IMR-90 (cell line): ENCODE results near the gene FSIP1.

ENCODE experiments used
- CEBPB ChIP-seq: IDR thresholded peaks from 2 replicates; pipeline ENCODE4 v1.6.1; 2012; ENCODE audit warnings: low read depth, low read length, improper control_type of control experiment
- CTCF ChIP-seq: conservative IDR thresholded peaks from 2 replicates; pipeline ENCODE4 v1.5.1; 2012; ENCODE audit warnings: mild to moderate bottlenecking, low read depth, low read length, improper control_type of control experiment
- MXI1 ChIP-seq: IDR thresholded peaks from 2 replicates; pipeline ENCODE4 v1.6.1; 2012; ENCODE audit warnings: low read depth, mild to moderate bottlenecking, low read length, moderate library complexity, borderline replicate concordance
- NFE2L2 ChIP-seq: fragments of 150-350 bp; IDR thresholded peaks from 2 replicates; pipeline ENCODE4 v1.6.1; 2016; ENCODE audit warnings: low read depth, mild to moderate bottlenecking, low read length
- POLR2A ChIP-seq: IDR thresholded peaks from 2 replicates; pipeline ENCODE4 v1.6.1; 2012; ENCODE audit warnings: mild to moderate bottlenecking, low read depth, low read length
- USF2 ChIP-seq: fragments of 150-350 bp; IDR thresholded peaks from 2 replicates; pipeline ENCODE4 v1.6.1; 2017; ENCODE audit warnings: mild to moderate bottlenecking, antibody characterized with exemption, low read length, low read depth

- TF ChIP-seq CTCF (no peak), MXI1 (no peak), POLR2A (no peak), NFE2L2 (no peak), USF2 (no peak), CEBPB (no peak)
These were observed 61.7 kb downstream of the FSIP1 start for GRCh38 chr15:39720621-39721611.
